ENCODE data around the gene TRPM3. TPM values are rescaled to one million over a fixed set of nuclear protein-coding genes. Genes with fewer than 3 reads are reported as not detected.
A peak's percentile ranks its signal among the peaks of the same experiment; 100 is the strongest.

Gene TRPM3
- total RNA-seq, 1 donor from 2014 or later, result 0.22 TPM

GRCh38 chr9:70506159-70506558, 615.3 kb downstream of the TRPM3 start:
- intact Hi-C loops (cut with micrococcal nuclease), result no loop called here
- Histone ChIP-seq H3K36me3 (no peaks in the 10 kb centered on the region), H3K27ac (replicated peaks) (peak overlapping the region; percentile 52), H3K4me1 (peaks cover 20% of the 10 kb centered on the region), H3K9me3 (replicated peaks) (no peaks in the 10 kb centered on the region), H3K27me3 (ENCODE audit: low read depth) (no peaks in the 10 kb centered on the region), H3K4me3 (no peak overlapping the region)
- TF ChIP-seq, protein P1, sequence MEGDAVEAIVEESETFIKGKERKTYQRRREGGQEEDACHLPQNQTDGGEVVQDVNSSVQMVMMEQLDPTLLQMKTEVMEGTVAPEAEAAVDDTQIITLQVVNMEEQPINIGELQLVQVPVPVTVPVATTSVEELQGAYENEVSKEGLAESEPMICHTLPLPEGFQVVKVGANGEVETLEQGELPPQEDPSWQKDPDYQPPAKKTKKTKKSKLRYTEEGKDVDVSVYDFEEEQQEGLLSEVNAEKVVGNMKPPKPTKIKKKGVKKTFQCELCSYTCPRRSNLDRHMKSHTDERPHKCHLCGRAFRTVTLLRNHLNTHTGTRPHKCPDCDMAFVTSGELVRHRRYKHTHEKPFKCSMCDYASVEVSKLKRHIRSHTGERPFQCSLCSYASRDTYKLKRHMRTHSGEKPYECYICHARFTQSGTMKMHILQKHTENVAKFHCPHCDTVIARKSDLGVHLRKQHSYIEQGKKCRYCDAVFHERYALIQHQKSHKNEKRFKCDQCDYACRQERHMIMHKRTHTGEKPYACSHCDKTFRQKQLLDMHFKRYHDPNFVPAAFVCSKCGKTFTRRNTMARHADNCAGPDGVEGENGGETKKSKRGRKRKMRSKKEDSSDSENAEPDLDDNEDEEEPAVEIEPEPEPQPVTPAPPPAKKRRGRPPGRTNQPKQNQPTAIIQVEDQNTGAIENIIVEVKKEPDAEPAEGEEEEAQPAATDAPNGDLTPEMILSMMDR (IDR thresholded peaks at IDR 0.05; ENCODE audit: borderline replicate concordance), result no peak
- no peak for DNase-seq

- Histone ChIP-seq H3K27ac (replicated peaks) (peak overlapping the region; percentile 52), H3K4me3 (no peak overlapping the region), H3K9me3 (replicated peaks) (no peaks in the 10 kb centered on the region), H3K36me3 (no peaks in the 10 kb centered on the region), H3K27me3 (ENCODE audit: low read depth) (no peaks in the 10 kb centered on the region), H3K4me1 (peaks cover 23% of the 10 kb centered on the region)
- TF ChIP-seq, protein P1 (IDR thresholded peaks at IDR 0.05; ENCODE audit: borderline replicate concordance), result no peak
- no peak for DNase-seq
- intact Hi-C loops (cut with micrococcal nuclease), result no loop called here
Observed at GRCh38 chr9:70504834-70505233, 616.6 kb downstream of the TRPM3 start.

- intact Hi-C loops (cut with micrococcal nuclease), result no loop called here
Observed at GRCh38 chr9:70502690-70503089, 618.7 kb downstream of the TRPM3 start.

DNA sequence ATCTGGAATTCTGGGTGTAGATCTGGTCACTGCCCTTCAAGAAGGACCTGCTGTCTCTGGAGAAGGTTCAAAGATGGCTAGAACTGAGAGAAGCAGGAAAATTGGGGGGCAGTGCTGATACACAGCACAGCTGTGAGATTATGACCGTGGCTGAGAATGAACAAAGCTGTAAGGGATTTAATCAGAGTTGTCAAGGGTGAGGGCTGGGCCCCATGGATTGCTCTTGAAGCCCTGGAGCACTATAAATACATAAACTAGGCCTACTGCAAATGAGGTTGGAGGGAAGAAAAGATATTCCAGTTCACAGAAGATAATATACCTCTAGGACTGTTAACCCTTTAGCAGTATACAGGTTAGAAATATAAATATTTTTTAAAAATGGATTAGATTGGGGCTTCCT, 620.6 kb downstream of the TRPM3 start:
- DNase-seq, result no peak
- no peaks in the 10 kb centered on the region for H3K36me3 ChIP-seq
- no peaks in the 10 kb centered on the region for H3K27me3 ChIP-seq (ENCODE audit: low read depth)
- no peak overlapping the region for H3K27ac ChIP-seq (replicated peaks)
- H3K9me3 ChIP-seq (replicated peaks), result no peaks in the 10 kb centered on the region
- TF ChIP-seq, protein P1 (IDR thresholded peaks at IDR 0.05; ENCODE audit: borderline replicate concordance), result no peak
- intact Hi-C loops (cut with micrococcal nuclease), result no loop called here
- peaks cover 23% of the 10 kb centered on the region for H3K4me1 ChIP-seq
- no peak overlapping the region for H3K4me3 ChIP-seq

More at GRCh38 chr9:70502690-70503089, 618.7 kb downstream of the TRPM3 start:
- Histone ChIP-seq H3K27me3 (ENCODE audit: low read depth) (no peaks in the 10 kb centered on the region), H3K9me3 (replicated peaks) (no peaks in the 10 kb centered on the region), H3K27ac (replicated peaks) (peak overlapping the region; percentile 44), H3K4me1 (peaks cover 23% of the 10 kb centered on the region), H3K36me3 (no peaks in the 10 kb centered on the region), H3K4me3 (no peak overlapping the region)
- DNase-seq, result no peak
- TF ChIP-seq, protein P1 (IDR thresholded peaks at IDR 0.05; ENCODE audit: borderline replicate concordance), result no peak

DNA sequence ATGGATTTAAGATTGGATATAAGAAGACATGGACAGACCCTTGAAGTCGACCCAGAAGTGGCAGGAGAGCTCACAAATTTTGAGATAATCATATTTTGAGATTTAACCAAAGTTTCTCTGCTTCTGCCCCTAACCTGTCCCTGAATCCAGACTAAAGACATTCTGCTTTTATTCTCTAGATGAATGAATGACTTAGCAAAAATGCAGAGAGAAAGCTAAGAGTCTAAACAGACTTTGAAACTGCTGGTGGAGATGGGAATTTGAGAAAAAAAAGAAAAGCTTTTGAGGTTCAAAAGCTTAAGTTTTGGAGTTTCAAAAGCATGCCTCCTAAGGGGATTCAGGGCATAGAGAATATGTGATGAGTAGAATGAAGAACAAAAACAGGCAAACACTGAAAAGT, 621.8 kb downstream of the TRPM3 start:
- intact Hi-C loops (cut with micrococcal nuclease), result no loop called here
- TF ChIP-seq, protein P1 (IDR thresholded peaks at IDR 0.05; ENCODE audit: borderline replicate concordance), result no peak
- Histone ChIP-seq H3K4me1 (peaks cover 33% of the 10 kb centered on the region), H3K27me3 (ENCODE audit: low read depth) (no peaks in the 10 kb centered on the region), H3K4me3 (no peak overlapping the region), H3K9me3 (replicated peaks) (no peaks in the 10 kb centered on the region), H3K27ac (replicated peaks) (no peak overlapping the region), H3K36me3 (no peaks in the 10 kb centered on the region)
- no peak for DNase-seq

DNA sequence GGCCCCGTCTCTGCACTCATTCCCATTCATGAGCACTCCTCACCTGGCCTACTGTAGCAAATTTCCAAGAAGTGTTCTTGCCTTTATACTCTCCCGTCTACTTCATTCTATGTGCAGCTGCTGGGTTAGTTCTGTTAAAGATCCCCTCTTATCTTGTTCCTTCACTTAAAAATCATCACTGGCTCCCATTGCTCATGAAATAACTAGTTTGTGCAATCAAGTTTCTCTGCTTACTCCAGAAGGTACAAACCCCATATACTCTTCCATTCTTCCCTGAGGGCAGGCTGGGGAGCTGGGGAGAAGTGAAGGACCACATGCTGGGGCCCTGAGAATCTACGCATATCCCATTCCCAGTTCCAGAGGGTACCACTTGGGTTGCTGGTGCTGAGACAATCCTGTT, 622.6 kb downstream of the TRPM3 start:
- no peaks in the 10 kb centered on the region for H3K27me3 ChIP-seq (ENCODE audit: low read depth)
- H3K36me3 ChIP-seq, result no peaks in the 10 kb centered on the region
- no peak overlapping the region for H3K4me3 ChIP-seq
- H3K9me3 ChIP-seq (replicated peaks), result no peaks in the 10 kb centered on the region
- no peak overlapping the region for H3K27ac ChIP-seq (replicated peaks)
- DNase-seq, result no peak
- TF ChIP-seq, protein P1 (IDR thresholded peaks at IDR 0.05; ENCODE audit: borderline replicate concordance), result no peak
- intact Hi-C loops (cut with micrococcal nuclease), result no loop called here
- H3K4me1 ChIP-seq, result peaks cover 37% of the 10 kb centered on the region

Measured in left ventricle myocardium inferior (tissue), 1 donor.